PC-9 (cell line): ENCODE measurements around the gene PAK2.

Experiments
- CTCF ChIP-seq: fragments of 200-600 bp; sonication (generic); conservative IDR thresholded peaks from 2 replicates; pipeline ENCODE4 v1.6.1; 2017; ENCODE audit warnings: mixed run types, antibody characterized with exemption, mild to moderate bottlenecking, moderate library complexity
- EZH2 ChIP-seq: fragments of 200-600 bp; sonication (generic); IDR thresholded peaks from 2 replicates; pipeline ENCODE4 v1.8.0; 2017; ENCODE audit warnings: antibody characterized with exemption, low read depth

GRCh38 chr3:196756732-196757131 lies 17.1 kb downstream of the PAK2 start:
- TF ChIP-seq CTCF (no peak), EZH2 (no peak)
